A673 (cell line): ENCODE measurements around the gene KEL.

ENCODE experiments used
- EZH2 ChIP-seq: fragments of 200-600 bp; sonication (generic); IDR thresholded peaks from 2 replicates; pipeline ENCODE4 v1.6.1; 2017; ENCODE audit warnings: borderline replicate concordance, low read depth, mild to moderate bottlenecking, mixed read lengths, antibody characterized with exemption, low read length; ENCODE audit not compliant: poor library complexity, severe bottlenecking
- TF ChIP-seq, protein P1 (sequence below): fragments of 300-800, 200-600 bp; sonication (generic); conservative IDR thresholded peaks from 2 replicates; pipeline ENCODE4 v1.5.1; 2017; ENCODE audit warnings: low read depth, mild to moderate bottlenecking, antibody characterized with exemption, low read length, moderate library complexity, mixed read lengths

- TF ChIP-seq EZH2: no peak
- TF ChIP-seq, protein P1, sequence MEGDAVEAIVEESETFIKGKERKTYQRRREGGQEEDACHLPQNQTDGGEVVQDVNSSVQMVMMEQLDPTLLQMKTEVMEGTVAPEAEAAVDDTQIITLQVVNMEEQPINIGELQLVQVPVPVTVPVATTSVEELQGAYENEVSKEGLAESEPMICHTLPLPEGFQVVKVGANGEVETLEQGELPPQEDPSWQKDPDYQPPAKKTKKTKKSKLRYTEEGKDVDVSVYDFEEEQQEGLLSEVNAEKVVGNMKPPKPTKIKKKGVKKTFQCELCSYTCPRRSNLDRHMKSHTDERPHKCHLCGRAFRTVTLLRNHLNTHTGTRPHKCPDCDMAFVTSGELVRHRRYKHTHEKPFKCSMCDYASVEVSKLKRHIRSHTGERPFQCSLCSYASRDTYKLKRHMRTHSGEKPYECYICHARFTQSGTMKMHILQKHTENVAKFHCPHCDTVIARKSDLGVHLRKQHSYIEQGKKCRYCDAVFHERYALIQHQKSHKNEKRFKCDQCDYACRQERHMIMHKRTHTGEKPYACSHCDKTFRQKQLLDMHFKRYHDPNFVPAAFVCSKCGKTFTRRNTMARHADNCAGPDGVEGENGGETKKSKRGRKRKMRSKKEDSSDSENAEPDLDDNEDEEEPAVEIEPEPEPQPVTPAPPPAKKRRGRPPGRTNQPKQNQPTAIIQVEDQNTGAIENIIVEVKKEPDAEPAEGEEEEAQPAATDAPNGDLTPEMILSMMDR: no peak
Observed at GRCh38 chr7:142905759-142906158, 56.4 kb downstream of the KEL start.
